GM12892 (cell line): ENCODE results near the gene SYT15B.
"Not testable (repeated sequence)": the region's sequence is repeated elsewhere in the genome, so short reads cannot be mapped to it uniquely, and the experiment has no call there.

Source experiments
- POLR2A ChIP-seq: IDR thresholded peaks from 2 replicates; pipeline ENCODE4 v1.6.1; 2011; ENCODE audit warnings: low read depth, low read length, control low read depth
- POLR2AphosphoS5 ChIP-seq: IDR thresholded peaks from 2 replicates; pipeline ENCODE4 v1.6.1; 2011; ENCODE audit warnings: low read depth, low read length, control low read depth
- TAF1 ChIP-seq: IDR thresholded peaks from 2 replicates; pipeline ENCODE4 v1.6.1; 2011; ENCODE audit warnings: low read depth, mild to moderate bottlenecking, control low read depth, low read length, borderline replicate concordance

GRCh38 chr10:47725047-47725446, 38.3 kb downstream of the SYT15B start:
- TF ChIP-seq POLR2A, POLR2AphosphoS5, TAF1: not testable (repeated sequence)
